IgD-negative memory B cell (primary cell): ENCODE data around the gene CTNNA3. TPM values are rescaled to one million over a fixed set of nuclear protein-coding genes. Genes with fewer than 3 reads are reported as not detected.
"Not testable (repeated sequence)": the region's sequence is repeated elsewhere in the genome, so short reads cannot be mapped to it uniquely, and the experiment has no call there.

Source experiments
- H3K27ac Mint-ChIP-seq, 3 donors: one replicate each; pipeline ENCODE4 v1.8.0; 2020 to 2022; ENCODE audit warnings: mild to moderate bottlenecking in 3 of 3, mixed read lengths in 3 of 3, moderate library complexity in 1 of 3
- H3K27me3 Mint-ChIP-seq: one replicate; pipeline ENCODE4 v1.8.0; 2021; ENCODE audit warnings: mixed read lengths
- H3K36me3 Mint-ChIP-seq: one replicate; pipeline ENCODE4 v1.8.0; 2020; ENCODE audit warnings: mild to moderate bottlenecking, mixed read lengths
- H3K4me1 Mint-ChIP-seq, 3 donors: one replicate each; pipeline ENCODE4 v1.8.0; 2020 to 2022; ENCODE audit warnings: mixed read lengths in 3 of 3, mild to moderate bottlenecking in 1 of 3
- H3K4me3 Mint-ChIP-seq, 4 donors: one replicate each; pipeline ENCODE4 v1.8.0; 2020 to 2022; ENCODE audit warnings: mild to moderate bottlenecking in 4 of 4, mixed read lengths in 4 of 4, moderate library complexity in 3 of 4
- H3K9me3 Mint-ChIP-seq, 3 donors: one replicate each; pipeline ENCODE4 v1.8.0; 2020 to 2021; ENCODE audit warnings: mixed read lengths in 3 of 3, mild to moderate bottlenecking in 1 of 3
- polyA plus RNA-seq: library from polyadenylated mRNA; unstranded; fragments of 300-500 nt; fragmentation: Illumina TruSeq; gene quantifications from one replicate; pipeline ENCODE4 v1.2.3, GENCODE V29; 2021

Gene CTNNA3
- polyA plus RNA-seq, 1 donor from 2014 or later, result 1.0 TPM

- Mint-ChIP-seq H3K36me3 (no peaks in the 10 kb centered on the region), H3K4me1 (peaks cover 0 to 1% (median 0%) of the 10 kb centered on the region in 3 donors), H3K27ac (no peak overlapping the region), H3K9me3 (no peaks in the 10 kb centered on the region), H3K27me3 (peaks cover under 1% of the 10 kb centered on the region), H3K4me3 (no peak overlapping the region)
Measured at GRCh38 chr10:67259319-67259929, 436.6 kb downstream of the CTNNA3 start.

GRCh38 chr10:67257427-67258144 lies 438.4 kb downstream of the CTNNA3 start:
- H3K36me3 Mint-ChIP-seq, result no peaks in the 10 kb centered on the region
- H3K9me3 Mint-ChIP-seq, result no peaks in the 10 kb centered on the region
- H3K4me1 Mint-ChIP-seq, result no peaks in the 10 kb centered on the region
- no peak overlapping the region for H3K27ac Mint-ChIP-seq
- H3K27me3 Mint-ChIP-seq, result no peaks in the 10 kb centered on the region
- no peak overlapping the region for H3K4me3 Mint-ChIP-seq

- no peaks in the 10 kb centered on the region for H3K4me1 Mint-ChIP-seq
- H3K9me3 Mint-ChIP-seq, result no peaks in the 10 kb centered on the region
- no peak overlapping the region for H3K27ac Mint-ChIP-seq
- no peaks in the 10 kb centered on the region for H3K27me3 Mint-ChIP-seq
- H3K4me3 Mint-ChIP-seq, result no peak overlapping the region
- no peaks in the 10 kb centered on the region for H3K36me3 Mint-ChIP-seq
Measured at GRCh38 chr10:67257018-67257417, 439.0 kb downstream of the CTNNA3 start.

GRCh38 chr10:67250686-67251085 lies 445.3 kb downstream of the CTNNA3 start:
- H3K27me3 Mint-ChIP-seq, result no peaks in the 10 kb centered on the region
- H3K9me3 Mint-ChIP-seq, result peaks cover 0 to 5% (median 3%) of the 10 kb centered on the region in 3 donors
- no peaks in the 10 kb centered on the region for H3K36me3 Mint-ChIP-seq
- H3K4me1 Mint-ChIP-seq, result no peaks in the 10 kb centered on the region
- no peak overlapping the region for H3K4me3 Mint-ChIP-seq
- no peak overlapping the region for H3K27ac Mint-ChIP-seq

- no peaks in the 10 kb centered on the region for H3K4me1 Mint-ChIP-seq
- H3K9me3 Mint-ChIP-seq, result peaks cover 0 to 8% (median 5%) of the 10 kb centered on the region in 3 donors
- H3K4me3 Mint-ChIP-seq, result no peak overlapping the region
- no peaks in the 10 kb centered on the region for H3K36me3 Mint-ChIP-seq
- no peak overlapping the region for H3K27ac Mint-ChIP-seq
- no peaks in the 10 kb centered on the region for H3K27me3 Mint-ChIP-seq
Measured at GRCh38 chr10:67246066-67246555, 449.9 kb downstream of the CTNNA3 start.

GRCh38 chr10:67242528-67242927 lies 453.5 kb downstream of the CTNNA3 start:
- Mint-ChIP-seq H3K36me3 (no peaks in the 10 kb centered on the region), H3K4me1 (no peaks in the 10 kb centered on the region), H3K4me3 (no peak overlapping the region), H3K27ac (no peak overlapping the region), H3K9me3 (peaks cover 2 to 11% (median 5%) of the 10 kb centered on the region in 3 donors), H3K27me3 (no peaks in the 10 kb centered on the region)

- Mint-ChIP-seq H3K4me1 (no peaks in the 10 kb centered on the region), H3K4me3 (no peak overlapping the region), H3K27ac (no peak overlapping the region), H3K9me3 (peaks cover 3 to 12% (median 5%) of the 10 kb centered on the region in 3 donors), H3K36me3 (no peaks in the 10 kb centered on the region), H3K27me3 (no peaks in the 10 kb centered on the region)
Measured at GRCh38 chr10:67241451-67241850, 454.5 kb downstream of the CTNNA3 start.

GRCh38 chr10:67239864-67240497 lies 456.0 kb downstream of the CTNNA3 start:
- Mint-ChIP-seq H3K9me3 (peaks cover 3 to 11% (median 3%) of the 10 kb centered on the region in 3 donors), H3K4me3 (no peak overlapping the region), H3K27me3 (no peaks in the 10 kb centered on the region), H3K27ac (no peak overlapping the region), H3K4me1 (no peaks in the 10 kb centered on the region), H3K36me3 (no peaks in the 10 kb centered on the region)

- not testable (repeated sequence) for H3K4me1 Mint-ChIP-seq, H3K27me3 Mint-ChIP-seq, H3K4me3 Mint-ChIP-seq, H3K27ac Mint-ChIP-seq, H3K36me3 Mint-ChIP-seq
- peaks cover 4 to 13% (median 7%) of the 10 kb centered on the region in 3 donors for H3K9me3 Mint-ChIP-seq
Measured at GRCh38 chr10:67230680-67231500, 465.1 kb downstream of the CTNNA3 start.

- peaks cover 6 to 12% (median 9%) of the 10 kb centered on the region in 3 donors for H3K9me3 Mint-ChIP-seq
- H3K27me3 Mint-ChIP-seq, result no peaks in the 10 kb centered on the region
- no peaks in the 10 kb centered on the region for H3K4me1 Mint-ChIP-seq
- H3K27ac Mint-ChIP-seq, result no peak overlapping the region
- no peak overlapping the region for H3K4me3 Mint-ChIP-seq
- peaks cover 3% of the 10 kb centered on the region for H3K36me3 Mint-ChIP-seq
Measured at GRCh38 chr10:67225226-67225625, 470.8 kb downstream of the CTNNA3 start.

GRCh38 chr10:67224553-67224952 lies 471.4 kb downstream of the CTNNA3 start:
- no peak overlapping the region for H3K4me3 Mint-ChIP-seq
- peaks cover 6 to 10% (median 9%) of the 10 kb centered on the region in 3 donors for H3K9me3 Mint-ChIP-seq
- no peaks in the 10 kb centered on the region for H3K4me1 Mint-ChIP-seq
- no peaks in the 10 kb centered on the region for H3K27me3 Mint-ChIP-seq
- H3K27ac Mint-ChIP-seq, result no peak overlapping the region
- peaks cover 3% of the 10 kb centered on the region for H3K36me3 Mint-ChIP-seq

- no peak overlapping the region for H3K4me3 Mint-ChIP-seq
- no peaks in the 10 kb centered on the region for H3K4me1 Mint-ChIP-seq
- no peak overlapping the region for H3K27ac Mint-ChIP-seq
- peaks cover 3% of the 10 kb centered on the region for H3K36me3 Mint-ChIP-seq
- H3K9me3 Mint-ChIP-seq, result peaks cover 6 to 9% (median 8%) of the 10 kb centered on the region in 3 donors
- H3K27me3 Mint-ChIP-seq, result no peaks in the 10 kb centered on the region
Measured at GRCh38 chr10:67222934-67223333, 473.1 kb downstream of the CTNNA3 start.

GRCh38 chr10:67221939-67222494 lies 474.0 kb downstream of the CTNNA3 start:
- Mint-ChIP-seq H3K4me3 (no peak overlapping the region), H3K36me3 (no peaks in the 10 kb centered on the region), H3K9me3 (peaks cover 5 to 6% (median 6%) of the 10 kb centered on the region in 3 donors), H3K27me3 (no peaks in the 10 kb centered on the region), H3K27ac (no peak overlapping the region), H3K4me1 (no peaks in the 10 kb centered on the region)

GRCh38 chr10:67211680-67212079 lies 484.3 kb downstream of the CTNNA3 start:
- Mint-ChIP-seq H3K9me3 (peaks cover 0 to 1% (median 0%) of the 10 kb centered on the region in 3 donors), H3K4me3 (no peak overlapping the region), H3K27me3 (no peaks in the 10 kb centered on the region), H3K27ac (no peak overlapping the region), H3K36me3 (no peaks in the 10 kb centered on the region), H3K4me1 (no peaks in the 10 kb centered on the region)
